8988T (cell line): Measurements from ENCODE around the gene QKI.

Experiments used
- DNase-seq: peaks from one replicate; pipeline ENCODE4 v3.0.0; 2011

QKI gene

GRCh38 chr6:163626073-163626867 lies 211.8 kb downstream of the QKI start:
- no peak for DNase-seq

DNA sequence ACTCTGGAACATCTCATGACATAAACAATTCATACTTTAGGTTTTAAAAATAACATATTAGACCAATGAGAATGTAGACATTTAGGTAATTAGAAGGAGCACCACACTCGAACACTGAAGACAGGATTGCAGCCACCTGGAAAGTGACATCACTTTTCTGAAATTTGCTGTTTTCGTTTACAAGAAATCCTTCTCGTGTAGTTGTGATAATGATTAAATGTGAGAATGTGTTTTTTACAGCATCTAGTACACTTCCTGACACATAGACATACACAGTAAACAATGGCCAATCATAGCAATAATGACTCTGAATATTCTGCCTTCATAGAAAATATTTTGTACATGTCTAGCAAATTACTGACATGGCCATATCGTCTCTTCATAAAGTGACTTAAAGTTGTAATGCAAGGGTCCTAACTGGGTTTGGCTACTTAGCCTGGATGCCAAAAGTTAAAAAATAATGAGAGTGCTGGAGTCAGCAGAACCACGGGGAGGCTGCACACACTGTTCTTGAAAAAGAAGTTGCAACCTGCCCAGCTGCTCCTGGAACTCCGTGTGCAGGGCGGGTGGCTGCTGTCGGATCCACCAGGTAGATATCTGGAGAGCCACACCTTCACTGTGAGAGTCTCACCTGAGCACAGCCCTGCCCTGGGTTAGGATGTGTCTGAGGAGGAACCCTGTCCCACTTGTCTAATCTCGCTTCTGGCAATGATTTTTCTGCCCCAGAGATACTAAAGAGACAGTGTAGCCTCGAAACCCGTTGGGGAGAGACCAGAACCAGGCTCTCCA lies 212.9 kb downstream of the QKI start:
- no peak for DNase-seq
